Spinal cord (tissue), 10 donors: ENCODE measurements around the gene SOCS2. TPM values are rescaled to one million over a fixed set of nuclear protein-coding genes. Genes with fewer than 3 reads are reported as not detected.

Experiments used
- DNase-seq, 6 donors: peaks; one replicate each; pipeline versions ENCODE4 v3.0.0 to v3.0.0-alpha.2; 2013 to 2015; ENCODE audit warnings: low spot score in 6 of 6, low read depth in 4 of 6
- H3K27ac ChIP-seq: one replicate; pipeline ENCODE4 v1.5.1; 2013; ENCODE audit warnings: low read depth, low read length, control low read depth
- H3K27me3 ChIP-seq: one replicate; pipeline ENCODE4 v1.6.1; 2013; ENCODE audit warnings: low read length; ENCODE audit not compliant: control insufficient read depth, insufficient read depth
- H3K36me3 ChIP-seq: one replicate; pipeline ENCODE4 v1.6.1; 2013; ENCODE audit warnings: low read length; ENCODE audit not compliant: control insufficient read depth, insufficient read depth
- H3K4me1 ChIP-seq: one replicate; pipeline ENCODE4 v1.6.1; 2013; ENCODE audit warnings: low read length; ENCODE audit not compliant: control insufficient read depth, insufficient read depth
- H3K4me3 ChIP-seq: one replicate; pipeline ENCODE4 v1.5.1; 2013; ENCODE audit warnings: low read depth, low read length, control low read depth
- H3K9me3 ChIP-seq: one replicate; pipeline ENCODE4 v1.6.1; 2013; ENCODE audit warnings: low read length; ENCODE audit not compliant: control insufficient read depth, insufficient read depth
- WGBS: methylation state at CpG from one replicate; pipeline ENCODE4 v1.1.5; 2013; ENCODE audit warnings: missing lambda C conversion rate; ENCODE audit not compliant: insufficient coverage; 5-methylcytosine and 5-hydroxymethylcytosine counted together
- polyA plus RNA-seq, 2 donors: library from polyadenylated mRNA; unstranded; fragments of 120-200 nt; gene quantifications; one replicate each; pipeline ENCODE4 v1.2.1, GENCODE V29; 2013; ENCODE audit not compliant: insufficient read length in 2 of 2
- total RNA-seq, 2 donors: library from RNA; depleted of rRNA in 1 of 2; stranded (reverse); fragments of 120-200 nt in 1 of 2; fragments of >200 nt in 1 of 2; gene quantifications; one replicate each; pipeline versions ENCODE4 v1.2.3 to v1.2.4, GENCODE V29; 2013 to 2014
- donor health status: healthy.

The SOCS2 gene
- total and polyA plus RNA-seq, 4 donors = 20.3 to 31.2 (median 28.3) TPM

GRCh38 chr12:93601591-93601990 is 29.1 kb downstream of the SOCS2 start:
- H3K9me3 ChIP-seq = no peaks in the 10 kb centered on the region
- DNase-seq = no peak
- H3K36me3 ChIP-seq = no peaks in the 10 kb centered on the region
- no peak overlapping the region for H3K4me3 ChIP-seq
- no CpG with 5 or more reads among the region's 2 CpGs for WGBS
- H3K27me3 ChIP-seq = no peaks in the 10 kb centered on the region
- no peak overlapping the region for H3K27ac ChIP-seq
- H3K4me1 ChIP-seq = no peaks in the 10 kb centered on the region

- no peaks in the 10 kb centered on the region for H3K4me1 ChIP-seq
- no peak overlapping the region for H3K27ac ChIP-seq
- WGBS = 100% methylated on average over 2 of the region's 8 CpGs
- no peak for DNase-seq
- no peaks in the 10 kb centered on the region for H3K27me3 ChIP-seq
- H3K36me3 ChIP-seq = no peaks in the 10 kb centered on the region
- no peaks in the 10 kb centered on the region for H3K9me3 ChIP-seq
- no peak overlapping the region for H3K4me3 ChIP-seq
These were observed 30.6 kb downstream of the SOCS2 start for GRCh38 chr12:93602897-93603668.

GRCh38 chr12:93603762-93604161 is 31.3 kb downstream of the SOCS2 start:
- Histone ChIP-seq H3K36me3 (no peaks in the 10 kb centered on the region), H3K9me3 (no peaks in the 10 kb centered on the region), H3K4me1 (no peaks in the 10 kb centered on the region), H3K27me3 (no peaks in the 10 kb centered on the region), H3K4me3 (no peak overlapping the region), H3K27ac (no peak overlapping the region)
- DNase-seq = peak in 1 of 6 donors; percentile 9
- WGBS = 86% methylated on average over 1 of the region's 4 CpGs

GRCh38 chr12:93608313-93608712 is 35.8 kb downstream of the SOCS2 start:
- H3K27me3 ChIP-seq = no peaks in the 10 kb centered on the region
- no peaks in the 10 kb centered on the region for H3K9me3 ChIP-seq
- no peaks in the 10 kb centered on the region for H3K36me3 ChIP-seq
- no CpG with 5 or more reads among the region's 1 CpG for WGBS
- no peaks in the 10 kb centered on the region for H3K4me1 ChIP-seq
- no peak overlapping the region for H3K27ac ChIP-seq
- no peak for DNase-seq
- H3K4me3 ChIP-seq = no peak overlapping the region

- DNase-seq = no peak
- no peaks in the 10 kb centered on the region for H3K9me3 ChIP-seq
- H3K36me3 ChIP-seq = no peaks in the 10 kb centered on the region
- WGBS = 86% methylated on average over 2 of the region's 4 CpGs
- H3K4me1 ChIP-seq = no peaks in the 10 kb centered on the region
- H3K27ac ChIP-seq = no peak overlapping the region
- H3K4me3 ChIP-seq = no peak overlapping the region
- H3K27me3 ChIP-seq = no peaks in the 10 kb centered on the region
These were observed 37.1 kb downstream of the SOCS2 start for GRCh38 chr12:93609281-93610192.

GRCh38 chr12:93612776-93613175 is 40.3 kb downstream of the SOCS2 start:
- peak in 4 of 6 donors; percentile 25 to 67 (median 48) for DNase-seq
- Histone ChIP-seq H3K27ac (no peak overlapping the region), H3K27me3 (no peaks in the 10 kb centered on the region), H3K4me3 (no peak overlapping the region), H3K9me3 (no peaks in the 10 kb centered on the region), H3K4me1 (no peaks in the 10 kb centered on the region), H3K36me3 (no peaks in the 10 kb centered on the region)
- WGBS = 6% methylated on average over 2 of the region's 4 CpGs

- Histone ChIP-seq H3K27ac (no peak overlapping the region), H3K4me3 (no peak overlapping the region), H3K27me3 (no peaks in the 10 kb centered on the region), H3K4me1 (no peaks in the 10 kb centered on the region), H3K9me3 (no peaks in the 10 kb centered on the region), H3K36me3 (no peaks in the 10 kb centered on the region)
- WGBS = no CpG with 5 or more reads among the region's 2 CpGs
- no peak for DNase-seq
These were observed 42.6 kb downstream of the SOCS2 start for GRCh38 chr12:93614917-93615596.

GRCh38 chr12:93616584-93617101 is 44.2 kb downstream of the SOCS2 start:
- Histone ChIP-seq H3K36me3 (no peaks in the 10 kb centered on the region), H3K4me1 (no peaks in the 10 kb centered on the region), H3K27me3 (no peaks in the 10 kb centered on the region), H3K4me3 (no peak overlapping the region), H3K27ac (no peak overlapping the region), H3K9me3 (no peaks in the 10 kb centered on the region)
- DNase-seq = no peak
- 45% methylated on average over 7 of the region's 8 CpGs for WGBS

GRCh38 chr12:93618891-93619410 is 46.5 kb downstream of the SOCS2 start:
- H3K27me3 ChIP-seq = no peaks in the 10 kb centered on the region
- no peaks in the 10 kb centered on the region for H3K9me3 ChIP-seq
- 97% methylated on average over 7 of the region's 8 CpGs for WGBS
- H3K4me3 ChIP-seq = no peak overlapping the region
- H3K4me1 ChIP-seq = no peaks in the 10 kb centered on the region
- no peak for DNase-seq
- no peaks in the 10 kb centered on the region for H3K36me3 ChIP-seq
- no peak overlapping the region for H3K27ac ChIP-seq
